Mesendoderm (in vitro differentiated cells): Measurements from ENCODE around the gene ARL6IP4. TPM values are rescaled to one million over a fixed set of nuclear protein-coding genes. Genes with fewer than 3 reads are reported as not detected.

Experiments
- small RNA-seq: library from polyadenylated mRNA; stranded (forward); fragments of <200 nt; extraction: miRNeasy Mini kit (QIAGEN cat#:217004); gene quantifications from one replicate; pipeline ENCODE3, GENCODE V24; 2013; ENCODE audit not compliant: insufficient read depth

ARL6IP4 gene

Small RNAs within 50 kb of the gene (small RNA-seq; reads per million reads assigned to genes)
- gene ARL6IP4, result not detected
- not detected for gene MIR4304
